HT1080 (cell line): Measurements from ENCODE around the gene SPRN. TPM values are rescaled to one million over a fixed set of nuclear protein-coding genes. Genes with fewer than 3 reads are reported as not detected.
"Not testable (repeated sequence)": the region's sequence is repeated elsewhere in the genome, so short reads cannot be mapped to it uniquely, and the experiment has no call there.

Source experiments
- DNase-seq: peaks from one replicate; pipeline ENCODE4 v3.0.0-alpha.2; 2015; ENCODE audit warnings: low read depth
- polyA plus RNA-seq, 2 experiments: library from polyadenylated mRNA; depleted of rRNA; stranded (reverse); fragments of >200 nt; gene quantifications; 2 replicates each; pipeline ENCODE4 v1.2.3, GENCODE V29; 2015
- total RNA-seq: library from RNA; depleted of rRNA; stranded (reverse); fragments of >200 nt; shearing (Covaris generic); gene quantifications from 2 replicates; pipeline ENCODE4 v1.2.3, GENCODE V29; 2014; rRNA removed

The SPRN gene, protein sequence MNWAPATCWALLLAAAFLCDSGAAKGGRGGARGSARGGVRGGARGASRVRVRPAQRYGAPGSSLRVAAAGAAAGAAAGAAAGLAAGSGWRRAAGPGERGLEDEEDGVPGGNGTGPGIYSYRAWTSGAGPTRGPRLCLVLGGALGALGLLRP
- not detected in 2 replicates for total RNA-seq
- not detected in 2 replicates for polyA plus RNA-seq (2015; cell fraction: cytosol; rRNA removed)
- not detected in 2 replicates for polyA plus RNA-seq (2015; cell fraction: nucleus; rRNA removed)

DNA sequence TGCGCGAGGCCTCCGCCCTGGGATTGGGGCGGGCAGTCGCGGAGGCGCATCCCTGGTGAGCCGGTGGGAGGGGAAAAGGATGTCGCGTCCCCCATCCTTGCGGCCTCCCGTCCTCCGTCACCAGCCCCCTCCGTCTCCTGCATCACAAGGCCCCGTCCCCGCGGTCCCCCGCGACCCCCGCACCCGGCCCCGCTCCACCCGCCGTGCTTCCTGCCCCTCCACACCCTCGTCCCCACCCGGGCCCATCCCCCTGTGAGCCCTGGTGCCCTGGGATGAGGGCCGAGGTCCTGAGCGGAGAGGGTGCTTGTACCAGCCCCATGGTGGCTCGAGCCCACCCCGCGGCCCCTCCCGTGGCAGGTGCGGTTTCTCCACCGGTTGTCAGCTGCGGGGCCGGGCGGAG is at the start of gene SPRN:
Gene SPRN (minus strand): TSS at position 25 of the 400 bp plus-strand sequence. CDS start 944 bp downstream, outside the sequence.
- not testable (repeated sequence) for DNase-seq

DNA sequence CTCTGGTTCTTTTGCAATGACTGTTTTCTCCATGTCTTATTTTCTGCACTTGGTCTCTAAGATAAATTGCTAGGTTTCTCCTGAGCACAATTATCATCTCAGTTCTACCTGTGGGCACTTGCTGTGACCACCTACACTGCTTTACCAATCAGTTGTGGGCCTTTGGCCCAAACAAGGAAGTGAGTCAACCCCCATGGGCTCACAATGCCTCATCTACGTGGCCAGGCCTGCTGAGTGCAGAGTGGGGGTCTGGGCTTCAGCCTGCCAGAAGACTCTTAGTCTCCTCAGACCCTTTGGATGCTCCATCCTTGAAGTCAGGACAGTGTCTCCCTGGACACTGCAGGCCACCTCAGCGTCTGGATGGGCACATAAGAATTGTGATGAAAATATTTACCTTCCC is 49.6 kb upstream of the SPRN start:
- DNase-seq, result no peak

DNA sequence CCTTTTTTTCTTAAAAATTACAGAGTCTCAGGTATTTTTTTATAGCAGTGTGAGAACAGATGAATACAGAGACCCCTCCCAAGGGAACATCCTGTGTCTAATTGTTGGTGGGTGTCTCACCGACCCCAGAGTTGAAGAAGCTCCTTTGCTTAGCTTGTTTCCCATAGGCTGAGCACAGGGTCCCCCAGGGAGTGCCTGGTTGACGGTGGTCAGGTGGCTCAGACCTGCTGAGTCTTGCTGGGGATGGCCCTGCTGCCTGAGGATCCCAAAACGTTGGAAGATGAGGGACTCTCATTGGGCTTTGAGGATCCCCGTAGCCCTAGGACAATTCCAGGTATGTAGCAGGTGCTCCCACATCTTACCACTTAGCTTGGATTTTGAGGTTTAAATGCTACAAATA is 48.8 kb upstream of the SPRN start:
- DNase-seq, result no peak

DNA sequence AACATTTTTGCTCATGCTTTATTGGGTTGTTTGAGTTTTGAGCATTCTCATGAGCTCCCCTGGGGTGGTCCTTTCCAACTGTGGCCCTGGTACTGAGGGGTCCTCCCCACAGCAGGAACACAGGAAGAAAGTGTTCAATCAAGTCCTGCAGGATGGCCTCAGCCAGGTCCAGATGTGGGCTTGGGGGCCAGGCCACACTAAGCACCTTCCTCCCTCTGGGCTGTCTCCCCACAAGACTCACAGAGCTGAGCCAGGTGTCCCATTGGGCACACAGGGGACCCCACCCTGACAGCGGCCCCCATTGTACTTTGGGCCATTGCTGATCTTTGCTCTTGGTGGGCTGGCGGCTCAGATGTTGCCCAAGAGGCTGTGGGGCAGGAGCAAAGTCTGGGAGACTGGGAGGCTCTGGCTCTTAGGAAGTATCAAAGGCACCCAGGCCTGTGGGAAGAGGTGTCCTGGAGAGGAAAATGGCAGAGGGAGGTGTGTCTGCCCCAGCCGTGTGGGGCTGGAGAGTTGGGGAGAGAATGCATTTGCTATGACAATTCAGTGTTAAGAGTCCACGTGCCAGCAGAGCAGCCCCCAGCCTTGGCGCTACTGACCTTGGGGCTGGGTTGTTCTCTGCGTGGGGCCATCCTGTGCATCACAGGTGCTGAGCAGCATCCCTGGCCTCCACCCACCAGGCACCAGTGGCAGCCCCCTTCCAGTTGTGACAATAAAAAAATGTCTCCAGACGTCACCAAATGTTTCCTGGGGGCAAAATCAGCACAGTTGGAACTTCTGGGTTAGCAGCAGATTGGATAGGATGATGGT is 47.1 kb upstream of the SPRN start:
- no peak for DNase-seq

DNA sequence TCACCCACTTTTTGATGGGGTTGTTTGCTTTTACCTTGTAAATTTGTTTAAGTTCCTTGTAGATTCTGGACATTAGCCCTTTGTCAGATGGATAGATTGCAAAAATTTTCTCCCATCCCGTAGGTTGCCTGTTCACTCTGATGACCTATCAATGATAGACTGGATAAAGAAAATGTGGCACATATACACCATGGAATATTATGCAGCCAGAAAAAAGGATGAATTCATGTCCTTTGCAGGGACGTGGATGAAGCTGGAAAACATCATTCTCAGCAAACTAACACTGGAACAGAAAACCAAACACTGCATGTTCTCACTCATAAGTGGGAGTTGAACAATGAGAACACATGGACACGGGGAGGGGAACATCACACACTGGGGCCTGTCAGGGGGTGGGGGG is 44.8 kb upstream of the SPRN start:
- not testable (repeated sequence) for DNase-seq

DNA sequence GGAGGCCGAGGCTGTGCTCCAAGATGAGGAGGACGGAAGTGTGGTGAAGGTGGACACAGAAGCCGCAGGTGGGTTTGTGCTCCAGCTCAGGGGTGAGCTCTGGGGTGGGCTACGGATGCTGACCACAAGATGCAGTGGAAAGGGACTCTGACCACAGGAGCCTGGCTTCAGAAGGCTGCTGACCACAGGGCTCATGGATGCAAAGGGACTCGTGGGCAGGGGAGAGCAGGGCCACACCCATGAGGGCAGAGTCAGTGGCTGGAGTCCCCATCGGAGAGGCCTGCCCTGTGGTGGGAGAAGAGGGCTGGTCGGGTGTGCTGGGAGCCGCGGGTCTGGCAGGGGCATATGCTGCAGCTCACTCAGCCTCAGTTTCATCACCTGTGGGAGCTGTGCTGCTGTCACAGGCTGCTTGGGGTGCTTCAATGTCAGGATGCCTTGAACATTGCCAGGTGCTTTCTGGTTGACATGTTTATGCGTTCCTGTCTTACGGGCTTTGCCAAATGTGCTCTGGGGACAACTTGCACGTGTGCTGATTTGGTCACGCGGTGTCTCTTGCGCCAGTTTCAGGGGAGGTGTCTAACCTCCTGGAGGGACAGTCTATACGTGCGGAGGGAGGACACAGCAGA is 43.0 kb upstream of the SPRN start:
- DNase-seq, result no peak

DNA sequence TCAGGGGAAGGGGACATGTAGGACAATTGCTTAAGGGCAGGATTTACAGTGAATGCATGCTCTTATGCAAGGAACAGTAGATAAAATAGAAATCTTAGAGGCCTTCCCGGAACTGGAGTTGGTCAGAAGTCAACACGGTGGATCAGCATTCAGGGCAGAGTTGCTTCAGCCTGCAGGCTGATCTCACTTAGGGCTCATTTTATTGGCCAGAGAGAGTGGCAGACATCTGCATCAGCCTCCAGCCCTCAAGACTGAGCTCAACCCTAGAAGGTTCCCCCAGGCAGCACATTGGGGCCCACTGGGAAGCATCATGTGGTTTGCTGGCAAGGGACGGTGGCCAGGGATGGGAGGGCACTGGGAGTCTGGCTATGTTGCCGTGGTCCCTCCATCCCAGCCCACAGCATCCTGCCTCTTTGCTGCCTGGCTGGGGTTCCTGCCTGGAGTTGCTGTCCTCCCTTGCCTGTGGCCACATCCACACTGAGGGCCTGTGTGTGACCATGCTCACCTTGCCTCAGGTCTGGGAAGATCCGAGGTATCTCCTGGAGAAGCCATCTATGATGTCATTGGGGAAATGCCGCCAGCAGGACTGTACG is 42.4 kb upstream of the SPRN start:
- no peak for DNase-seq

DNA sequence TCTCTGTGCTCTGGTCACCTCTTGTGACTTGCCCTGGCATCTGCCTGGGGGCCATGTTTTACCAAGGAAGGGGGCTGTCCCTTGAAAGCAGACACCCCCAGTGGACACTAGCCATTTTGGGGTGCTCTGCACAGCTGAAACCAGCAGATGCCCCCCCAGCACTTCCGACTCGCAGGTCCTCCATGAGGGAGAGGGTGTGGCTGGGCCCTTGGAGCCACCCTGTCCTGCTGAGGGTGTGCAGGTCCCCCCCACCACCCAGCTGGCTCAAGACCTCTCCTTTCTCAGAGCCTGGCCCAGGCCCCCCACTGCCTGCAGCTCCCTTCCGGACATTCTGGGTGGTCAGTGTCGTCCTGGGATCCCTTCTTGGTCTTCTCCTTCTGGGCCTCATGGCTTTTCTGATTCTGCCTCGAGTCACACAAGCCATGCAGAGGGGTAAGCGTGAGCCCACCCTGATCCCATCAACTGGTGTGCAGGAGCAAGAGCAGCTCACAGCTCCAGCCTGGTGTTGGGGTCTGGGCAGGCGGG is 41.6 kb upstream of the SPRN start:
- no peak for DNase-seq

DNA sequence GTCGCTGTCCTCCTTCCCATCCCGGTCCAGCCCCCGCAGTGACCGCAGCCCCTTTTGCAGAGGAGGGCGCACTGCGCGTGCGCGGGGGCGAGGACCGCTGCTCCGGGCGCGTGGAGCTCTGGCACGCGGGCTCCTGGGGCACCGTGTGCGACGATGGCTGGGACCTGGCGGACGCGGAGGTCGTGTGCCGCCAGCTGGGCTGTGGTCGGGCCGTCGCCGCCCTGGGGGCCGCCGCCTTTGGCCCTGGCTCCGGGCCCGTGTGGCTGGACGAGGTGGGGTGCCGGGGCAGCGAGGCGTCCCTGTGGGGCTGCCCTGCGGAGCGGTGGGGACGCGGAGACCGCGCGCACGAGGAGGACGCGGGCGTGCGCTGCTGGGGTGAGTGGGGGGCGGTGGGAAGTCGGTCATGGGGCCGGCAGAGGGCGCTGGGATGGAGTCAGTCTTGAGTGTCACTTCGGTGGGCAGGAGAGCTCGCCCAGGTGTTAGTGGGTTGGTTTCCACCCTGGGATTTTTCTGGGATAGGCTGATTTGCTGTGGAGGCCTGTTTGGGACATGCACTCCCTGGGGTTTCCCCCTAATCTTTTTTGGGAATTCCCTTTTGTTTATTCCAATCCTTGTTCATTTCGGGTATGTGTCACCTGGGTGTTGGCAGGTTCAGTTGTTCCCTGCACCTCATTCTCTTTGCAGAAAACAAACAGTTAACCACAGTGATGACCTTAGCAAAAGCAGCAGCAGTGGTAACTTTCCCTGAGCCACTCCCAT is 40.9 kb upstream of the SPRN start:
- no peak for DNase-seq

DNA sequence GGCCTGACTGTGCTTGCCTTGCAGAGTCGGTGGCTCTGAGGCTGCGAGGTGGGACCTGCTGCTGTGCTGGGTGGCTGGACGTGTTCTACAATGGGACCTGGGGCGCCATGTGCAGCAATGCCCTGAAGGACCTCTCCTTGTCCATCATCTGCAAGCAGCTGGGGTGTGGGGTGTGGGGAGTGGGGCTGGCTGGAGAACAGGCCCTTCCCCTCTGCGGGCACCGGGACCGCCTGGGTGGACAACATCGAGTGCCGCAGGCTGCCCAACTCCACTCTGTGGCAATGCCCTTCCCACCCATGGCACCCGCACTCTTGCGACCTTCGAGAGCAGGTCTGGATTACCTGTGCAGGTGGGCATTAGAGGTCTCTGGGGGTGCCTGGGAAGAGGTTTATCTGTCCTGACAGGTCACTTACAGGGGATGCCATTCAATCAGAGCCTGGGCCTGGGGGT is 40.2 kb upstream of the SPRN start:
- DNase-seq, result no peak

DNA sequence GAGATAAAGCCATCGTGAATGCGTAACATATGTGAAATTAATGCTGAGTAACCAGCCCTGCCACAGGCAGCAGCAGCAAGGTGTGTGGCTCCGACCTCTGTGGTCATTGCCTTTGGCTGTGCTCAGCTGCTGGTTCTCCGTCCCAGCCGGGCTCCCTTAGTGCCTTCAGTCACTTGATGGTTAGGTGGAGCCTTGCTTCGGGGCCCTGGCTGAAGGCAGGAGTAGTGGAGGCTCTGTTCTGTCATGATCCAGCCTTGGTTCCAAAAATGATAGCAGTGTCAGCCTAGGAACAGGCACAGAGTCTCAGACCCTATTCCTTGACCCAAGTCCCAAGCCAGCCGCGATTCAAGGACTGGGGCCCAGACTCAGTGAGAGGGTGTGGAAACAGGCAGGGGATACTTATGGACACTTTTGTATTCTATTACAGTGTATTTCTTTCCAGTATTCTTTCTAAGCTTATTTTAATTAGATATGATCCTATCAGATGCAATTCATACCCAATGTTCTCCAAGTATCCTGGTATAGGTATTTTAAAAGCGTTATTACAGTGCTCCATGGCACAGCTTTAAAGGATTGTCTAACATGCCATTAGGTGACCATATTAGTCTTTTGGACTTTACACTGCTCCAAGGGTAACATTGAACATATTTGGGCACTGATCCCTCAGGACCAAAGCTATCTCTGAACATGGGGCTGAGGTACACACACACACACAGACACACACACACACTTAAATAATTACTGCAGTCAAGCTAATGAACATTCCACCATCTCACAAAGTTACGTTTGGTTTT is 38.3 kb upstream of the SPRN start:
- DNase-seq, result no peak

DNA sequence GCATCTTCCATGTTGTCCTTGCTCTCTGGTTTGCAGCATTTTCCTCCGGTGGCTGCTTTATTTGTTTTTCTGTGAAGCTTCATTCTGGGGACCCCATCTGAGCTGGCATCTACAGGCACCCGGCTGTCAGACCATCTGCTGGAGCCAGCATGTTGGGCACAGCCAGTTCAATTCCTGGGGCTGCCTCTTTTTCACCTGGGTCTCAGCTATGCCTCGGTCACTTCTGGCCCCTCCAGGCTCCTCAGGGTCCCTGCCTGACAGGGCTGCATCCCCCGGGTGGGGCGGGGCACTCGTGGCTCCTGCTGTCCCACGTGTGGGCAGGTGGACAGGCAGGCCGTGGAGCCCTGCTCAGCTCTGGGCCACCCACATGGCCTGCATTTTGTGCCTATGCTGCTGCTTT is 37.4 kb upstream of the SPRN start:
- DNase-seq, result no peak

DNA sequence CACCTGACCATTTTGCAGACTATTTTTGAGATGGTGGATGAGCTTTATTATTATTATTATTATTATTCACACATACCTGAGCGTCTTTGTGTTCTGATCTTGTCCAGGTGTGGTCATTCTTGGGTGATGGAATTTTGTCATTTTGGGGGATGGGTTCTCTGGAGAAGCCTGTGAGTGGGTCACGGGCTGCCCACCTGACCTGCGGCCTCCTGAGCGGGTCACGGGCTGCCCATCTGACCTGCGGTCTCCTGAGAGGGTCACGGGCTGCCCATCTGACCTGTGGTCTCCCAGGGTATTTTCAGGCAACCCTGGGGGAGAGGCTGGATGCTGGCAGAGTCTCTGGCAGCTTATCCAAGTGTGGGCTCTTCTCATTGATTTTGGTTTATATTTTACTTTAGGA is 36.6 kb upstream of the SPRN start:
- no peak for DNase-seq

DNA sequence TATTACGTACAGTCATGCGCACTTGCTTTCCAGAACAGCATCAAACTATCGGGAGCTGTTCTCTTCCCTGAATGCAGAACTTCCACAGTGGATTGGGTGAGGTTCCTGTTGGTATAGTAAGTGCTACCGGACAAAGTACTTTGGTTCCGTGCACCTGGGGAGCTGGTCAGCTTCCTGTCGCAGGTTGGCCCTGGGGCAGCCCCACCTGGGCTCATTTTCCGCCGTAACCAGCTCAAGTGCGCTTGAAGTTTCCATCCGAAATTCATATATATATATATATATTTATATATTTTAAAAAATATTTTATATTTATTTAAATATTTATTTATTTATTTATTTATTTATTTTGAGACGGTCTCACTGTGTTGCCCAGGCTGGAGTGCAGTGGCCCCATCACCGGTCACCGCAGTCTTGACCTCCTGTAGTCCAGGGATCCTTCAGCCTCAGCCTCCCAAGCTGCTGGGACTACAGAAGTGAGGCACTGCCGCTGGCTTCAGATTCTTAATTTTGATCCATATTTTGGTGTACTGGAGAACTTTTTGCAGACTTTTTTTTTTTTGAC is 35.9 kb upstream of the SPRN start:
- no peak for DNase-seq

DNA sequence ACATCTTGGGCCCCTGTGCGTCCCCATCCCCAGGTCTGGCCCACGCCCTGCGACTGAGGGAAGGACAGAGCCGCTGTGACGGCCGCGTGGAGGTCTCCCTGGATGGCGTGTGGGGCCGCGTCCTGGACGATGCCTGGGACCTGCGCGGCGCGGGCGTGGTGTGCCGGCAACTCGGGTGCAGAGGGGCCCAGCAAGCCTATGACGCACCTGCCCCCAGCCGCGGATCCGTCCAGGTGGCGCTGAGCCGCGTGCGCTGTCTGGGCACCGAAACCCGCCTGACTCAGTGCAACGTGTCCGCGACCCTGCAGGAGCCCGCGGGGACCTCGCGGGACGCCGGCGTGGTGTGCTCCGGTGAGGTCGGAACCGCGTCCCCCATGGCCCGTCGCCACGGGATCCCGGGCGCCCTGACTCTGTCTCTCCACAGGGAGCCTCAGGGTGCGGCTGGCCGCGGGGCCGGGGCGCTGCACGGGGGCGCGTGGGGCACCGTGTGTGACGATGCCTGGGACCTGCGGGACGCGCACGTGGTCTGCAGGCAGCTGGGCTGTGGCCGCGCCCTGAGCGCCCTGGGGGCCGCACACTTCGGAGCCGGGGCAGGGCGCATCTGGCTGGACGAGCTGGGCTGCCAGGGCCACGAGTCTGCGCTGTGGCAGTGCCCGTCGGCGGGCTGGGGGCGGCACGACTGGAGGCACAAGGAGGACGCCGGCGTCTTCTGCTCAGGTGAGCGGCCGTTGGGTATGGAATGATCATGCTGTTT is 35.2 kb upstream of the SPRN start:
- DNase-seq, result no peak

DNA sequence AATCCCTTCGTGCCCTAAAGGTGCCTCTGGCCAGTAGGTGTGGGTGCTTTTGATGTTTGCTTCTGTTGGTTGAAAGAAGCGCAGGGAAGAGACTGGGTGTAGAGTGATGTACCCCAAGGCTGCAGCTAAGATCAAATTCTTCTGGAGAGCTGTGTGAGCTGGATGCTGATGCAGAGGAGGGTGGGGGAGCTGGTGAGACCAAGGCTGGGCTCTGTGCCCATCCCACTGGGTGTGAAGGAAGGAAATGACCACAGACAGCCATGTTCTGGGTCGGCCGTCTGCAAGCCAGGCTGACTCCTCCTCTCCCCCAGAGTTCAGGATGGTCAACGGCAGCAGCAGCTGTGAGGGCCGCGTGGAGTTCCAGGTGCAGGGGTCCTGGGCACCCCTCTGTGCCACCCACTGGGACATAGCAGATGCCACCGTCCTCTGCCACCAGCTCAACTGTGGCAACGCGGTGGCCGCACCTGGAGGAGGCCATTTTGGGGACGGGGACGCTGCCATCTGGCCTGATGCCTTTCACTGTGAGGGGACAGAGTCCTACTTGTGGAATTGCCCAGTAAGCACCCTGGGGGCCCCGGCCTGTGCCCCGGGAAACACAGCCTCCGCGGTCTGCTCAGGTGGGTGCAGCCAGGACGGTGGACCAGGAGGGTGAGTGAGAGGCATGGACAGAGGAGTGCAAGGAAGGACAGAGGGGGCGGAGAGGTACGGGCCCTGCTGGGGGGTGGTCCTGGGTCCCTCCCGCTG is 34.5 kb upstream of the SPRN start:
- DNase-seq, result peak; percentile 33

DNA sequence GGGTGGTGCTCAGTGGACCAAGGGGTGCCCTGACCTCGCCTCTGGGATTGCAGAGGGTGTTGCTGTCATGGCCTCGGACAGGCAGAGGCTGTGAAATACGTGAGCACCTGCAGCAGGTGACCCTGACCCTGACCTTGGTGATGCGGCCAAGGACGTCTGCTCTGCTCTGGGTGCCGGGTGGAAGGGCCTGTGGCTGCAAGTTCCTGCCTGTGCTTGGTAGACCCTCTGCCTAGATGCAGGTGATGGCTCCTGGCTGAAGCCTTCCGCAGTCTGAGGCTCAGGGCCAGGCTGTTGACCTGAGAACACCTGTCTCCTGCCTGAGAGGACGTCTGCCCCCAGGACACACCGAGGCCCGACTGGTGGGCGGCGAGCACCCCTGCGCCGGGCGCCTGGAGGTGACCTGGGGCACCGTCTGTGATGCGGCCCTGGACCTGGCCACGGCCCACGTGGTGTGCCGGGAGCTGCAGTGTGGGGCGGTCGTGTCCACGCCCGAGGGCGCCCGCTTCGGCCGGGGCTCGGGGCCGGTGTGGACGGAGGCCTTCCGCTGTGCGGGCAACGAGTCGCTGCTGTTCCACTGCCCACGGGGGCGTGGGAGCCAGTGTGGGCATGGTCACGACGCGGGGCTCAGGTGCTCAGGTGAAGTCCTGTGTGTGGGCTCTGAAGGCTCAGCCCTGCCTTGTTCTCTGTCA is 33.7 kb upstream of the SPRN start:
- DNase-seq, result no peak
